Occipital lobe (tissue), 2 donors: Measurements from ENCODE around the gene SV2A. TPM values are rescaled to one million over a fixed set of nuclear protein-coding genes. Genes with fewer than 3 reads are reported as not detected.
A peak's percentile ranks its signal among the peaks of the same experiment; 100 is the strongest.
"Not testable (repeated sequence)": the region's sequence is repeated elsewhere in the genome, so short reads cannot be mapped to it uniquely, and the experiment has no call there.

ENCODE experiments used
- DNase-seq: peaks from one replicate; lab custom pipeline; 2025; lab: John Stamatoyannopoulos, UW
- total RNA-seq: library from RNA; depleted of rRNA; stranded (reverse); fragments of >200 nt; gene quantifications from one replicate; pipeline ENCODE4 v1.2.3, GENCODE V29; 2014

The SV2A gene
- total RNA-seq, 1 donor from 2014 or later = 71.4 TPM

DNA sequence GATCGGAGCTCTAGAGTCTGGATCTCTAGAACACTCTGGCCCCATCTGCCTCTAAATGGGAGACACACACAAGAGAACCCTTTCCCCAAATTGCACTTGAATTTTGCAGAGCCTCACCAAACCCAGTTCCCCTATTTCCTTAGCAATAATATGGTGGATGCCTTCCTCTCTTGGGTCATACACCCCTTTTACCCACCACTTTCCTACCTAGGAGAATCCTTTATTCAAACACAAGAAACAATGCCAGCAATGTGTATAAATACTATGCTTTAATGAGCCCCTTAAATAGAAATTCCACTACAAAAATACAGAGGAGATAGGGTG, 10.7 kb upstream of the SV2A start:
- no peak for DNase-seq

DNA sequence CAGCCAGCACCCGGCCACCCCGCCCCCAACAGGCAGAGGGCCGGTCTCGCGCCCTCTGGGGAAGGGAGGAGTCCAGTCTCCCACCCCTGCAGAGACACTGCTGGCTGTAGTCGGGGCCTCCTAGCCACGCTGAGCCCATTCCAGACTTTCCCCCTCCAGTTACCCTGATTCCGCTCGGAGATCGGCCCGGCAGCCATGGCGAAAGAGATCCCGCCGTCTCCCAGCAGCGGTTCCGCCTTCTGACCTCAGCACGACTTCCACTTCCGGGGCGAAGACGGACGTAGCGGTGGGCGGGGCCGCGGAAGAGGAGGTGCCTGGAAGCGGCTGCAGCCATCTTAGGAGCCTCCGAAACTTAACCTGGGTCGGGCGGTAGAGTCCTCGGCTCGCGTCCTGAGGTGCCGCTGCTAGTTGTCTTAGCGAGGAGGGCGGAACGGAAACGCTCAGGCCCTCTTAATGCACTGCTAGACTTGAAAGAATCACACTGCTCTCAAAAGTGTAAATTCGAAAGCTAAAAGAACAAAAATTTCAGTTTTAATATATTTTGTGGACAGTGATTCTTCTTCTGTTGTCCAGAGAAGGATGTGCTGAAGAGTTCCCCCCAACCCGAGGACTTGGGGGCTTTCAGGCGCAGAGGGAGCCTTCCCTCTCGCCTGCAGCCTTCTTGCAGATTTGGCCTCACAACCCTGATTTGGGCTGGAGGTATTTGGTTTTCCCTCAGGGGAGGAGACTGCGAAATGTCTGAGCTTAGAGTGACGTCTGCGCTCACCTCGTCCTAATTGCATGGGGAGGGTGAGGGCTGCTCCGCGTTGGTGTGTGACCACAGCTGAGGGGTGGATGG, 10.1 kb upstream of the SV2A start, which contains the start of gene SF3B4:
Gene SF3B4 (minus strand): TSS at position 241 of the 838 bp plus-strand sequence. CDS start 44 bp downstream, at position 197.
- peak; percentile 94 for DNase-seq

DNA sequence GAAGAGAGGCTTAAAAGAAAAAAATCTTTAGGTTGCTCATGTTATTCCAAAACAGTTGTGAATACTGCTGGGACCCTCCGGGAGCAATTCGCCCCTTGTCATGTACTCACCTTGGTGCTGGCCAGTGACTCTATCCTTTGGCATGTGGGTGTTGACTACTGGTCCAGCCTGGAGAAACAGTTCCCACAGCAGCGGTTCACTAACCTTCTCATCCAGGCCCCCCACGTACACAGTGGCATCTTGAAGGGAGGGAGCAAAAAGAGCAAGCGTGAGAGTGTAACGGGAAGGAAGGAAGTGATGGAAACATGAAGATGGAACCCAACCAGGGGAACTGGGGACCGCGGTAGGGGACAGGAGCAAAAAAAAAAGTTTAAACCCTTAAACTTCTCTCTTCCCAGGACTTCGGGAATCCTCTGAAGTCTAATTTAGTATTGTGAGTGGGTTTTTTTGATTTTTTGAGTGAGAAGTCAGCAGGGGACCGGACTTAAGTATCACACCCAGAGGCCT, 9.5 kb upstream of the SV2A start:
- DNase-seq = no peak

DNA sequence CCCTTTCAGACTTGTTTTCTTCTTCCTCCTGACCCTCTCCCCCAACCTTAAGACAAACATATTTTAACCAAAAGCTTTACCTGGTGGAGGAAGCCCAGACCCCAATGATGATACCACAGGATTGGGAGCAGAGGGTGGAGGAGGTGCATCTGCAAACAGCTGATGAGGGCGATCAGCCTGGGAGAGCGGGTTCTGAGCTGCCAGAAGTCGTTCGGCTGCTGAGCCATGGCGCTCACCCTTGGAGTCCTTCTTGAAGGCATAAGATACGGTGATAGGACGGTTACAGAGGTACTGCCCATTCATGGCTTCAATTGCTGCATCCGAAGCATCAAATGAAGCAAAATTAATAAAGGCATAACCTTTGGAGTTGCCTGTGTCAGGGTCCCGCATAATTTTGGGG, 8.7 kb upstream of the SV2A start:
- no peak for DNase-seq

DNA sequence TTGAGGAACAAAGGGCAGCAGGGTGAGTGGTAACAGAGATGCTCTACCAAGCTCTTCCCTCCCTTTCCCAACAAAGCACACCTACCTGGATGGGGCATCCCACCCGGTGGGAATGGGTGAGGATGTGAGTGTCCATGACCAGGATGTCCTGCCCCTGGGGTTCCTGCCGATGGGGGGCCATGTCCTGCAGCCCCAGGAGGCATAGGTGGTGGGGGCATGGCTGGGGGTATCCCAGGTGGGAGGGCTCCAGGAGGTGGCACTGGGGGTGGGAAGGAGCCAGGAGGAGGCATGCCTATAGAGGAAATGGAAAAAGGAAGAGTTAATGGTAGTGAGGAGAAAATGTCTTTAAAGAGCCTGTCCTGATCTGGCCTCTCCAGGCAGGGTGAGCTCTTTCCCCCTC, 8.1 kb upstream of the SV2A start:
- DNase-seq = no peak

DNA sequence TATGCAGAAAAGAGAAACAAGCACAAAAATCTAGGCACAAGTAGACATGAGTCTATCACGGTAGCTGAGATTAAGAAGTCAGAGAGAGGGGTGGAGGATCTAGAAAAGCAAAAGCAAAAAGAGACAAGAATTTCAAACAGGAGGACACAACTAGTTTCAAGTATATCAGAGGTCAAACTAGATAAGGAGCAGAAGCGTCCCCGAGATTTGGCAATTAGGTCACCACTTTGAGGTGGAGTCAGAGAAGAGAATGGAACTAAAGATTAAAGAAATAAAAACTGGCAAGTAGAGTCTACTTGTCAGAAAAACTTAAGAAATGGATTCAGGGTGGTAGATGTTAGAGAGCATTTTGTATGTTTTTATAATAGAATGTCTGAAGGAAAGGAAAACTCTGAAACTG, 7.7 kb upstream of the SV2A start:
- DNase-seq = no peak

DNA sequence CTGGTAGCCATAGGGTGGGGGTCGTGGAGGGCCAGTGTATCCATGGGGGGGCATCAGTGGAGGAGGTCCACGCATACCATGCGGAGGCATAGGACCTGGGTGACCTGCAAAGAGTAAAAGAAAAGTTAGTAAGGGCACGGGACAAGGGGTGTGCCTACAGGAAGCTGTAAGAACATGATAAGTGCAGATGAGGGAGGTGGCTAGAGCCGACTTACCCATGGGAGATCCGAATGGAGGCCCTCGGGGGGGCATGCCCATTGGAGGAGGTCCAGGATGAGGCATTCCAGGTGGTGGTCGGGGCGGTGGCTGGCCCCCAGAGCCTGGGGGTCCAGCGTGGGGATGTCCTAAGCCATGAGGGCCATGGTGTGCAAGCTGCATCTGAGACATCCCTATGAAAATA, 6.0 kb upstream of the SV2A start:
- no peak for DNase-seq

DNA sequence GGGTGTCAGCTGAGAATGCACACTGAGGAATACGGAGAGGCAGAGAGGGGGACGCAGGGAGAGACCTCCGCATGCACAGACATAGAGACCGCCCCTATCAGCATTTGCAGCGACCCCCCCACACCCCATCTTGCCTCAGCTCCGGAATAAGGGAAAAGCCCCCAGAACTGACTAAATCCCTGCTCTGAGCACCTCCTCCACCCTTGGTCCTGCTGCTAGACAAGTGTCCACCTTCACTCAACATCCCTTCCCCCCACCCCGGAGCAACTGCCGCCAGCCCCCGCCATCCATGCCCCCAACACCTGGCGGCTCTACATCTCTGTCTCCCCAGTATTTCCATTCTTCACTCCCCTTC, 769 bp downstream of the SV2A start:
- no peak for DNase-seq

DNA sequence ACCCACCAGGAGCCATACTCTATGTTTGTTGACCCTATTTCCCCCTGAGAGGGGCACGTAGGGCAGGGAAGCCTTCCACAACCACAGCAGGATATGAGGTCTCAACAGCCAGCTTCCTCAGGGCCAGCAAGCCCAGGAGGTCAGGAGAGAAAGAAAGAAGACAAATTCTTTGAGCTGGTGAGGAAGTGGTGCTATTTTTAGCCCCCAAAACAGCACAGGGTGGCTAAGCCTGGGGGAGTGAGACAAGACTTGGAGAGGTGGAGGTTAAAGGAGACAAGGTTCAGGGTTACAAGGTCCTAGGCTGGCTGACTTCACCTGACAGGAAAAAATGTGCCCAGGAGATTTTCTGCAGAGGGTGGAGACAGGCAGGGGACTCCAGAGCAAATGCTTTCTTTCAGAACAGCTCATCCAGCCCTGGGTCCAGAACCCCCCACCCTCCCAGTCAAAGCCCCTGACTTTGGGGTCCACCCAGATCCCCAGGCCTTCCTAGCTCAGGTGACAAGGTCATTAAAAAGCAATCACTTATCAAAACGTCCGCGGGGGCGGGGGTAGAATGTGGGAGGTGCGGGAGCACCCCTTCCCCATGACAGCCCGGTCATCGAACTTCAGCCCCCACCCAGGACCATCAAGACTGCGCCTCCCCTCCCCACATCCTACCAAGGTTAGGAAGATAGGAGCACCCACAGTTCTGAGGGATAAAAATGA, 1.3 kb downstream of the SV2A start:
- no peak for DNase-seq

DNA sequence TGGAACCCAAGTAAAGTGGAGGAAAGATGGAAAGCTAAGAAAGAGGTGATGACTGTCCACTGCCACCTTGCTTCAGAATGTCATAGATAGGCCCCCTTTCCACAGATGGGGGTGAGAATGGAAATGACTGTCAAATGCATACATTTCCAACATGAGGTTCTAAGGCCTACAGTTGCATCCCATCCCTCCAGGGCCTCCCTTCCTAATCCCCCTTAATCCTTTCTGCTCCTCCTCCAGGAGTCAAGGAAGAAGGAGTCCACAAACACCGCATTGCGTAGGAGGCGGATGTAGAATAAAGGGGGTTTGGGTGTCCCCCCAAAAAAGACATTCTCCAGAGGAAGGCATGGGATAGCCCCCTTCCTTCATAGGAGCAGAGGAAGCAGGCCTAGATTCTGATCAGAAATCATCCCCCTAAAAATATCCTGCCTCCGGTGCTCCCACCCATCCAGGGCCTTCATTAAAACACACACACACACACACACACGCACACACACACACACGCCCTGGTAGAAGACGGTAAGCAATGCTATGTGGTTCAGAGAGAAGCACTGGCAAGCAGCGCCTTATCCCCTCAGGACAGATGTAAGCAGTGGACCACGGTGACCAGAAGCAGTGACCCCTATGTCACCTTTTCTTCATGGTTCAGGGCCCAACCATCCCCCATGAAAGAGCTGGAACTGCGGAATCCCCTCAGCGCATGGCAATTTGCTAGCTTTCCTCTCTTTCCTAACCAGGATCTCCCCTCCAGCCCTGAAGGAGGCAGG, 2.0 kb downstream of the SV2A start:
- no peak for DNase-seq

DNA sequence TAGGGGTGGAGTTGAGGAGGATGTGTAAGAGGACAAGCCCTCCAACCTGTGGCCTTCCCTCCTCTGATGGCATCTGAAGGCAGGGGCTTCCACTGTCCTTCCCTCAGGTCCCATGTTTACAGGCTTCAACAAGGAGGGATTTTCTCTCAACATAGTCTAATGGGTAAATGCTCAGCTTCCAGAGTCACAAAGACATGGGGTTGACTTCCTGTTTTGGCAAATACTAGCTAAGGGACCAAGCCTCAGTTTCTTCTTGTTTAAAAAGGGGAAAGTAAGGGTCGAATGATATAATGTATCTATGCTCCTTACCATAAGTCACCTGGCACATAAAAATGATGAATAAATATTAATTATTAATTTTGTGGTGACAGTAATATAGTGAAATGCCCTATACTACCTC, 3.1 kb downstream of the SV2A start:
- no peak for DNase-seq

DNA sequence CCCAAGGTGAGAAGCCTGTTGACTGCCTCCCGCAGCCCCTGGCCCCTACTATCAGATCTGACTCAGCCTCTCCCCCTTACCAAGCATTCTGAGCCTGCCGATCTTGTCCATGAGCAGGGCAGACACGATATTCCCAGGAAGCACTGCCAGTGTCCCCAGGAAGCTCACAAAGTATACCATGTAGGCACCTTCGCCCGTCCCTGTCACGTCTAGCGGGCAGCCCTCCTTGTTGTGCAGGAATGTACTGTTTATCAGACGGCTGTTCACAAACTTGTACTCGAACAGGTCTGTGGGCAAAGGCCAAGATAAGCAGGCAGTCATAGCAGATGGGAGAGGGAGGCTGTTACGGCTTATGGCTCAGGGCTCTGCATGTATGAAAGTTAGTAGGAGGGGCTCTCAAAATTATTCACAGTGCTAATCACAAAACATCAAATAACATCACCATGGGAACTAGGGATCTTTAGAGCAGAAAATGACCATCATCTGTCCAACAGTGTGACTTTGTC, 11.0 kb downstream of the SV2A start:
- DNase-seq = no peak

DNA sequence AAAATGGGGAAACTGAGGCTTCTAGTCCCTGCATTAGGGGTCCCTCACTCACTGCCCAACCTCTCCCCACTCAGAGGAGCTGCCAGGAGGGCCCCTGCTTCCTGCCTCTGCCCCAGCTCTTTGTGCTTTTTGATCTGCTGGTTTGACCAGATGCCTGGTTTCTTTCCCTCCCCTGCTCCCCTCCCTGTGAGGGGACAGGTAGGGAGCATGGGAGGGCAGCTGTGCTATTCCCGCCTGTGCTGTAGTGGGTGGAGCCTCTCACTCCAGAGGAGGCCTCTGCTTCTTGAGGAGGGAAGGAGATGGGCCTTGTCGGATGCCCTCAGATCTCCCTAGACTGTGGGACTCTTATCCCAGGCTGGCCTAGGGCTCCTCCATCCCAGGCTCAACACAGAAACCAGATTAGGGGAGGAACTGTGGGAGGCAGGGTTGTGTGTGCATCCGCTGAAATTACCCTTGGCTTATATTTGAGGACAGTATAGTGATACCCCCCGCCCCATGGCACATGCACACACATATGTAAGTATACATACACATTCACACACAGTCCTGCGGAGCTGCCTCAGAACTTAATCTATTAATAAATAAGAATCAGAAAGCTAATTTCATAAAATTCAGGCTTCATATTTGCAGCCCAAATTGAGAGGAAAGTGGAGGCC, 13.7 kb downstream of the SV2A start:
- DNase-seq = no peak

DNA sequence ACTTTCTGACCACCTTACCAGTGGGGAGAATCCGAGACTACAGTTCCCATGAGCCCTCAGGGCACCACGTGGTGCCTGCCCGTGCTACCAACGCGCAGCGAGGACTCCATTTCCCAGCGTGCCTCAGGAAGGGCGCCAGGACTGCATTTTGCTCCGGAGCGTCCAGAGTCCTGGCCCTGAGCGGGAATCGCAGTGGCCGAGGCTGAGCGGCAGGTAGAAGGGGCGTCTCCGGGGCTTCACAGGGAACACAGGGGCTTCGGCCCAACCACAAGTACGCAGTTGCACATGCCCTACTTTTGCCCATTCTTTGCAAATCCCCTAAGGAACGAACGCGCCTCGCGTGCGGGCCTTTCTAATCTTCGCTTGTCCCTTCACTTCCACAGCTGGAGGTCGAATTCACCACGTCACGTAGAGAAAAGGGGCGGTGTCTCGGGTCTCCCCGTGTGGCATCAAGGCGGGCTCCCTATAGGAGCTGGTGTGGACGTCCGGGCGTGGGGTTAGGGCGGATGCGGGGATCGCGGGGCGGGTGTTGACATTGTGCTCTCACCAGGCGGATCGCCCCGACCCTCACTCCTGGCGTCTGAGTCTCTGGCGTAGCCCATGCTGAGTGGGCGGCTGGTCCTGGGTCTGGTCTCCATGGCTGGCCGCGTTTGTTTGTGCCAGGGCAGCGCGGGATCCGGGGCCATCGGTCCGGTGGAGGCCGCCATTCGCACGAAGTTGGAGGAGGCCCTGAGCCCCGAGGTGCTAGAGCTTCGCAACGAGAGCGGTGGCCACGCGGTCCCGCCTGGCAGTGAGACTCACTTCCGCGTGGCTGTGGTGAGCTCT, 18.0 kb downstream of the SV2A start, which contains the start of gene BOLA1:
Gene BOLA1 (plus strand): TSS at position 109 of the 825 bp plus-strand sequence. CDS start 492 bp downstream, at position 601.
- DNase-seq = peak; percentile 90

DNA sequence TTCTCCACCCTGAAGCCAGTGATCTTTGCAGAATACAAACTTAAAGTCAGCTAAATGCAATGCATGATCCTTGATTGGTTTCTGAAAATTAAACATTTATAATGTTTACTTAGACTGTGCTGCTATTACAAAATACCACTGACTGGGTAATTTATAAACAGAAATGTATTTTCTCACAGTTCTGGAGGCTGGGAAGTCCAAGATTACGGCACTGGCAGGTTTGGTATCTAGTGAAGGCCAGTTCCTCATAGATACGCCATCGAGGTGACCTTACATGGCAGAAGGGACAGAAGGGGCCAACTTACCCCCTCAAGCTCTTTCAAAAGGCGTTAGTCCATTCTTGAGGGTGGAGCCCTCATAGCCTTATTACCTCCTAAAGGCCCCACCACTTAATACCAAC, 21.1 kb downstream of the SV2A start:
- DNase-seq = no peak

DNA sequence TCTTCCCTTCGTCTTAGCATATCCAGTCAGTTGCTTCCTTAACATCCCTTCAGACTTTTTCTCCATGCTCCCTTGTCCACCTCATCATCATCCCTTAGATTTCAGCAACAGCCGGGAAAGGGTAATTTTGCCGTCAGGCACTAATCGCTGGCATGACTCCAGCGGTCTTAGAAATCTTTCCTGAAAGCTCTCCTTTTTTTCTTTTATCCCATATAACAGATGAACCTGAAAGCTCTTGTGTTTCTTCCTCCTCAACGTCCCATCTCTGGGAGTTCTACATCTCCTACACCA, 28.7 kb downstream of the SV2A start:
- no peak for DNase-seq

DNA sequence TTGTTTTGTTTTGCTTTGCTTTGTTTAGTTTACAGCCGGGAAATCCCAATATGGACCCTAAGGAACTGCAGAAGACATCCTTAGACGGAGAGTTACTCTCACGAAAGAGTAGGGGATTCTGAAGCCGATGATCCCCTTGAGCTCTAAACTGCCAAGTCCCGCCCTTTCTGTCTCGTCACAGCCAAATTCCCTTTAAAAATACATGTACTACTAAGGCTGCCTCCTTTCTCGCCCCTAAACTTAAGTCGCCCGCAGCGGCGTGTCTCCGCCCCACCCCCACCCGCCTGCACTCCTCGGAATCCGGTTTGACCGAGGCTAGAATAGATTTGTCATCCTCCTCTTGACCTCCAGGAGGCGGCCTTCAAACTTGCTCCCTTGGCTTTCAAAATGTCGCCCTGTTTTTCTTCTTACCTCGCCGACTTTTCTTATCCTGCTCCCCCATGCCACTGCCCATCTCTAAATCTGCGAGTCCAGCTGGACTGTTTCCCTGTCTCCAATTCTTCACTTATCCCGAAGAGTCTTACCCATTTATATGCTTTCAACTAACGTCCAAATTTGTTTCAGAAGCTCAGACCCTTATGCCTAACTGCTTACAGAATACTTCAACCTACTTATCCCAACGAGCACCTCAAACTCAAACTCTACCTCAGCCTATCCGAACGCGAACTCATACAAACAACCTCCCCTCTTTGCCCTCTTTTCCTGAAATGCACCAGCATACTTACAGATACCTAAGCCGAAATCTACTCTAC, 29.2 kb downstream of the SV2A start:
- DNase-seq = peak; percentile 60

DNA sequence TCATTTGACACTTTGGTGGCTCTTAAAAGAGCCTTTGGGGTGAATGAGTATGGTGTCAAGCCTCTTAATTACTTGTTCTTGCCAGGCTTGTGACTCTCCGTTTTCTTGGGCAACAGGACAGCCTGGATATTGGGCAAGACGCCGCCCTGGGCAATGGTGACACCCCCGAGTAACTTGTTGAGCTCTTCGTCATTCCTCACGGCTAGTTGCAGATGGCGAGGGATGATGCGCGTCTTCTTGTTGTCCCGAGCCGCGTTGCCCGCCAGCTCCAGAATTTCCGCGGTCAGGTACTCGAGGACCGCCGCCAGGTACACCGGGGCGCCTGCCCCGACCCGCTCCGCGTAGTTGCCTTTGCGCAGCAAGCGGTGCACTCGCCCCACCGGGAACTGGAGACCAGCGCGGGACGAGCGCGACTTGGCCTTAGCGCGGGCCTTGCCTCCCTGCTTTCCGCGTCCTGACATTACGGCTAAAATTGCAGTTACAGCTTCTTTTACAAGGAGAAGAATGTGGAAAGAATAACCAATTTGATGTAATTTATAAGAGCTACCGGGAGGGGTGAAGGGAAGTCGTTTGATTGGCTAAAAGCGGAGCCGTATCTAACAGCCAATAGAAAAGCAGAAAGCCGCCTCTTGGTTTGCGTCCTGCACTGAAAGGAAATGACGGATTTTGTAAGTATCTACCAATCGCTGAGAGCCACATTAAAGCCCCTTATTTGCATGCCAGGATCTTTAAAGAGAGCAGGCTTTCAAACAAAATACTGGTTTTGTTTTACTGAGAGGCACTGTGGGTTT, 30.0 kb downstream of the SV2A start:
- DNase-seq = peak; percentile 81

DNA sequence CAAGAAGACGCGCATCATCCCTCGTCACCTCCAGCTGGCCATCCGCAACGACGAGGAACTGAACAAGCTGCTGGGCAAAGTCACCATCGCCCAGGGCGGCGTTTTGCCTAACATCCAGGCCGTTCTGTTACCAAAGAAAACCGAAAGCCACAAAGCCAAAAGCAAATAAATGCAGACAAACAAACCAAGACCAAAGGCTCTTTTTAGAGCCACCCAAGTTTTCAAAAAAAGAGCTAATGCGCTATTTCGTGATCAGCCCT, 30.5 kb downstream of the SV2A start:
- not testable (repeated sequence) for DNase-seq
